SK-N-MC (cell line): ENCODE data around the gene RNF187.

ENCODE experiments used
- EZH2 ChIP-seq: fragments of 200-600 bp; sonication (generic); IDR thresholded peaks from one replicate; pipeline ENCODE4 v1.6.1; 2017; ENCODE audit warnings: antibody characterized with exemption
- FOXP2 ChIP-seq: optimal IDR thresholded peaks from 2 replicates; pipeline ENCODE3; 2011; ENCODE audit warnings: mild to moderate bottlenecking, moderate library complexity; ENCODE audit not compliant: insufficient read depth; ENCODE audit errors: extremely low read length, control extremely low read depth
- POLR2AphosphoS5 ChIP-seq: IDR thresholded peaks from 2 replicates; pipeline ENCODE4 v1.6.1; 2012; ENCODE audit warnings: mild to moderate bottlenecking, low read depth, low read length, borderline replicate concordance

- TF ChIP-seq EZH2 (no peak), POLR2AphosphoS5 (no peak), FOXP2 (no peak)
Measured at GRCh38 chr1:228494044-228494353, 6.8 kb downstream of the RNF187 start.
